Activated CD4-positive, alpha-beta T cell treated with anti-CD3 and anti-CD28 coated beads, Interleukin-2, amount 50 U/mL, for 48 hours (primary cell): Measurements from ENCODE around the gene YLPM1.
A peak's percentile ranks its signal among the peaks of the same experiment; 100 is the strongest.

Experiments used
- DNase-seq, 2 experiments: peaks; one replicate each; pipeline ENCODE4 v3.0.0-alpha.2; 2020

The YLPM1 gene

GRCh38 chr14:74792249-74793039 lies 29.3 kb downstream of the YLPM1 start:
- DNase-seq, result no peak

GRCh38 chr14:74793506-74794155 lies 30.5 kb downstream of the YLPM1 start:
- DNase-seq, result no peak

- DNase-seq, result no peak
Observed at GRCh38 chr14:74794947-74795346, 31.8 kb downstream of the YLPM1 start.

- no peak for DNase-seq
Observed at GRCh38 chr14:74799765-74800164, 36.6 kb downstream of the YLPM1 start.

- no peak for DNase-seq
Observed at GRCh38 chr14:74800780-74801179, 37.7 kb downstream of the YLPM1 start.

- no peak for DNase-seq
Observed at GRCh38 chr14:74801396-74801795, 38.3 kb downstream of the YLPM1 start.

- peak in 1 of 2 experiments; percentile 15 for DNase-seq
Observed at GRCh38 chr14:74804219-74804825, 41.2 kb downstream of the YLPM1 start.

- no peak for DNase-seq
Observed at GRCh38 chr14:74807853-74808545, 44.9 kb downstream of the YLPM1 start.

GRCh38 chr14:74816124-74816523 lies 53.0 kb downstream of the YLPM1 start:
- DNase-seq, result no peak

- DNase-seq, result no peak
Observed at GRCh38 chr14:74820288-74820687, 57.2 kb downstream of the YLPM1 start.

- no peak for DNase-seq
Observed at GRCh38 chr14:74821267-74821915, 58.3 kb downstream of the YLPM1 start.

GRCh38 chr14:74824997-74825396 lies 61.9 kb downstream of the YLPM1 start:
- DNase-seq, result no peak

- no peak for DNase-seq
Observed at GRCh38 chr14:74826574-74826973, 63.5 kb downstream of the YLPM1 start.

GRCh38 chr14:74829251-74829650 lies 66.1 kb downstream of the YLPM1 start:
- no peak for DNase-seq

GRCh38 chr14:74832849-74833248 lies 69.7 kb downstream of the YLPM1 start:
- no peak for DNase-seq

- DNase-seq, result no peak
Observed at GRCh38 chr14:74834692-74835392, 71.7 kb downstream of the YLPM1 start.

- DNase-seq, result no peak
Observed at GRCh38 chr14:74835645-74836250, 72.6 kb downstream of the YLPM1 start.

GRCh38 chr14:74836251-74836960 lies 73.3 kb downstream of the YLPM1 start:
- DNase-seq, result no peak

- no peak for DNase-seq
Observed at GRCh38 chr14:74838166-74838565, 75.0 kb downstream of the YLPM1 start.

GRCh38 chr14:74840603-74841030 lies 77.5 kb downstream of the YLPM1 start:
- no peak for DNase-seq
